Mesothelial cell of epicardium (in vitro differentiated cells): ENCODE data around the gene GLT6D1. TPM values are rescaled to one million over a fixed set of nuclear protein-coding genes. Genes with fewer than 3 reads are reported as not detected.

ENCODE experiments used
- DNase-seq, 2 experiments: peaks; one replicate each; pipeline ENCODE4 v3.0.0; 2021; ENCODE audit warnings: low spot score in 2 of 2; ENCODE audit not compliant: unreplicated experiment in 2 of 2
- H3K27ac Mint-ChIP-seq: 2 replicates; pipeline ENCODE4 v1.8.0; 2021; ENCODE audit warnings: mixed read lengths
- H3K27me3 Mint-ChIP-seq: 2 replicates; pipeline ENCODE4 v1.8.0; 2021; ENCODE audit warnings: low read depth, mixed read lengths
- H3K36me3 Mint-ChIP-seq: 2 replicates; pipeline ENCODE4 v1.8.0; 2021; ENCODE audit warnings: mixed read lengths
- H3K4me1 Mint-ChIP-seq: 2 replicates; pipeline ENCODE4 v1.8.0; 2021; ENCODE audit warnings: mixed read lengths
- H3K4me3 Mint-ChIP-seq: 2 replicates; pipeline ENCODE4 v1.8.0; 2021; ENCODE audit warnings: mild to moderate bottlenecking, moderate library complexity, mixed read lengths
- H3K9me3 Mint-ChIP-seq: 2 replicates; pipeline ENCODE4 v1.8.0; 2021; ENCODE audit warnings: mixed read lengths
- total RNA-seq: library from RNA; stranded (reverse); gene quantifications from 3 replicates; pipeline ENCODE4 v1.2.1, GENCODE V29; 2021
- TF ChIP-seq, protein P1 (sequence below): fragments of 200-600 bp; sonication (generic); IDR thresholded peaks from one replicate; pipeline ENCODE4 v1.5.0; 2021; ENCODE audit warnings: antibody characterized with exemption; ENCODE audit not compliant: unreplicated experiment

Gene GLT6D1
- total RNA-seq, 1 donor from 2014 or later = not detected

DNA sequence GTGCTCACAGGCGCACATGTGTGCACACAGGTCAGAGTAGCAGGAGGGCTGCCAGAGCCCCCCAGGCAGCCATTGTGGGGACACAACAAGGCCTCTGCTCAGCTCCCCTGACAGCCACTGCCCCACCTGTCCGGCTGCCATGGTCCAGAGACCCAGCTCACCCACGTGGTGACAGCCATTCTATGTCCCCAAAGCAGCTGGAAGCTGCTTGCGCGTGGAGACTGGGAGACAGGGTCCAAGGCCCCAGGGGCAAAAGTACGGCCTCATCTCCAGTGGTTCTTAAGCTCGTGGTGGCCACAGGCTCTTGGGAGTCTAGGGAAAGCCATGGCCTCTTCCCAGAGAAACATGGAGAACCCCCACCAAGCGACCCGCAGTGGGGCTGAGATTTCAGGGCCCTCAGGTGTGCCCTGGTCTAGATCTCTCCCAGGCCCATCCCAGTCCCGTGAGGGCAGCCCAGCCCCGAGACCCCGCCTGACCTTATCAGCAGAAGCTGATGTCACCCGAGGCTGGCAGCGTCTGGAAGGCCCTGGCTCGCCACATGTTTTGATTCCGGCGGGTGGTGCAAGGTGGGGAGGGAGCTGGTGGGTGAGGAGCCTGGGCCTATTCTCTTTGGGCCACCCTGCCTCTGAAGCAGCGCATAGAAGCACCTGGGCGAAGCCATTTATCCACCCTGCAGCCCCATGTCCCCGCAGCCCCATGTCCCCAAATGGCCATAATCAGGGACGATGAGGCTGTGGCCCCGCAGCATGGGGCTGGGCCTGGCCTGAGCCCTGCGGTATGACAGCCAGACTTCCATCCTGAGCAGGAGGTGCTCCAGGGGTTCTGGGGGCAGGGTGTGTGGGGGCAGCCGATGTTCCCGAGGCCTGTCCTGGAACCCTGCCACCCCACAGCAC is 31.7 kb downstream of the GLT6D1 start:
- Mint-ChIP-seq H3K4me1 (no peaks in the 10 kb centered on the region), H3K27me3 (peaks cover 1% of the 10 kb centered on the region), H3K36me3 (no peaks in the 10 kb centered on the region), H3K27ac (no peak overlapping the region), H3K9me3 (no peaks in the 10 kb centered on the region), H3K4me3 (no peak overlapping the region)
- TF ChIP-seq, protein P1, sequence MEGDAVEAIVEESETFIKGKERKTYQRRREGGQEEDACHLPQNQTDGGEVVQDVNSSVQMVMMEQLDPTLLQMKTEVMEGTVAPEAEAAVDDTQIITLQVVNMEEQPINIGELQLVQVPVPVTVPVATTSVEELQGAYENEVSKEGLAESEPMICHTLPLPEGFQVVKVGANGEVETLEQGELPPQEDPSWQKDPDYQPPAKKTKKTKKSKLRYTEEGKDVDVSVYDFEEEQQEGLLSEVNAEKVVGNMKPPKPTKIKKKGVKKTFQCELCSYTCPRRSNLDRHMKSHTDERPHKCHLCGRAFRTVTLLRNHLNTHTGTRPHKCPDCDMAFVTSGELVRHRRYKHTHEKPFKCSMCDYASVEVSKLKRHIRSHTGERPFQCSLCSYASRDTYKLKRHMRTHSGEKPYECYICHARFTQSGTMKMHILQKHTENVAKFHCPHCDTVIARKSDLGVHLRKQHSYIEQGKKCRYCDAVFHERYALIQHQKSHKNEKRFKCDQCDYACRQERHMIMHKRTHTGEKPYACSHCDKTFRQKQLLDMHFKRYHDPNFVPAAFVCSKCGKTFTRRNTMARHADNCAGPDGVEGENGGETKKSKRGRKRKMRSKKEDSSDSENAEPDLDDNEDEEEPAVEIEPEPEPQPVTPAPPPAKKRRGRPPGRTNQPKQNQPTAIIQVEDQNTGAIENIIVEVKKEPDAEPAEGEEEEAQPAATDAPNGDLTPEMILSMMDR = no peak
- DNase-seq = peak; percentile 15 to 36

DNA sequence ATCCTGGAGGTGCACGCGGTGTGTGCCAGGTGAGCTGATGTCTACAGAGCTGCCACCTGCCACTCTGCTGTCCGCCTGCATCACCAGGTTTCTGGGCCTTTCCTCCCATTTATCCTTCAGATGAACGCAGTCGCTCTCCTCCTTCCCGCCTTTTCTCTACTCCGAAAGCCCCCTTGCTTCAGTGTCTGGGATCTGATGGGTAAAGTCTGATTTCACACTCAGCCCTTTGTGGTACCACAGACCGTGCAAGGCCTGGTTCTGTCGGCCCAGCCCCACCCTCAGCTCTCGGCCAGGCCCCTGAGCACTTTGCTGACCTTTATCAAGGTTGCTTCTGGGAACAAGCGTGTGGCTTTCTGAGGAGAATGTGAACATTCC is 32.5 kb downstream of the GLT6D1 start:
- no peak for DNase-seq
- Mint-ChIP-seq H3K4me1 (no peaks in the 10 kb centered on the region), H3K9me3 (no peaks in the 10 kb centered on the region), H3K36me3 (no peaks in the 10 kb centered on the region), H3K27me3 (peaks cover 1% of the 10 kb centered on the region), H3K27ac (peak overlapping the region; percentile 37), H3K4me3 (no peak overlapping the region)
- TF ChIP-seq, protein P1 = no peak

DNA sequence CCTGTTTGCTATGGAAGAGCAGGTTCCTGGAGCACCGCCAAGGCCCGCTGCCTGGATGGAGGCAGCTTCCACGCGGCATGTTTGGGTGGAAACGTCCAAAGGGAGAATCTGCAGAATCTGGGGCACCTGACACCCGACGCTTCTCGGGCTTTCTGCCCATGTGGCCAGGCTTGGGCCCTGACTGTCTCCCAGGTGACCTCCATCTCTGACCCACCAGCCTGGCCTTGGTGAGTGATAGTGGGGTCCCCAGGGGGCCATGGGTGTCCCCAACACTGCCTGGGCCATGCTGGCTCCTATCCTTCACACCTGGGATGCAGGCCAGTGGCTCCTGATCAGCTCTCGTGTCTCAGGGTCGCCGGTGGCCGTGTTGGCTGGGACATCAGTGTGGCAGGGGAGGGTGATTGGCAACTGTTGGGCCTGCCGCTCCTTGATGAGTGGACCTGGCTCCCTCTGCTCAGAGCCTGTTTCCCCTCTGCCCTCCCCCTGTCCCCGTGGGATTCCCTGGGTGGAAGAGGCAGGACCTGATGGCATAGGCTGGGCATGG is 34.0 kb downstream of the GLT6D1 start:
- TF ChIP-seq, protein P1 = no peak
- H3K27ac Mint-ChIP-seq = no peak overlapping the region
- no peaks in the 10 kb centered on the region for H3K36me3 Mint-ChIP-seq
- H3K4me1 Mint-ChIP-seq = no peaks in the 10 kb centered on the region
- H3K9me3 Mint-ChIP-seq = no peaks in the 10 kb centered on the region
- peaks cover 9% of the 10 kb centered on the region for H3K27me3 Mint-ChIP-seq
- DNase-seq = peak; percentile 24 to 34
- H3K4me3 Mint-ChIP-seq = no peak overlapping the region

DNA sequence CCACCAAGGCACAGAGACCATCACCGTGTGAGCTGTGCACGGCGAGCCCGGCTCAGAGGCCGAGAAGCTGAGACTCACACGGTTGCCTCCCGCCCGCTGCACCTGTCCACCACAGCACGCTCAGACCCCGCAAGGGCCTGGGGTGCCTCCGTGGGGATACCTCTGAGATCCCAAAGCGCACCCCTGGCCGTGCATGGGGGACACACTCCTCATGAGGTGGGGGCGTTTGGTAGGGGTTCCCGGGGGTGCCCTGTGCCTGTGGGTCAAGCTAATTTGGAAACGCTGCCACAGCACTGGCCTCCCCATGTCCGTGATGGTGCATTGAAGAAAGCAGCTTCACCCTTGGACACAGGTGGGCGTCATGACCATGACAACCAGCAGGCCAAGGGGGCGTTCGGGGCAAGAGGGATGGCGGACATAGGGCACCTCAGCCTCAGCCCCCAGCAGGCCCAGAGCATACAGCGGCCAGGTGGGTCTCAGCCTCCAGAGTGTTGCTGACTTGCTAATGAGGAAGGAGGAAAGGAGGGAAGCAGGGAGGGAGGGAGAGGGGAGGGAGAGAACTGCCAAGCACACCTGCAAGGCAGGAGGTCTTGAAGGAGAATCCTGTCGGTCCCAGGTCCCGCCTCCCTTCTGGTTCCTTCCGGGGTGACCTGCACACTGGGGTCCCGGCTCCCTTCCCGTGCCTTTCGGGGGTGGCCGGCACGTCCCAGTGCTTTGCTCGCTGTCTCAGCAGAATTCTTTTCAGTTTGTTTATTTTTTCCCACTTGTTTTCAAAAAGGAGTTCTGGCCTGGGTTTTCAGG is 34.7 kb downstream of the GLT6D1 start:
- no peaks in the 10 kb centered on the region for H3K36me3 Mint-ChIP-seq
- H3K9me3 Mint-ChIP-seq = no peaks in the 10 kb centered on the region
- peaks cover 11% of the 10 kb centered on the region for H3K27me3 Mint-ChIP-seq
- H3K4me3 Mint-ChIP-seq = no peak overlapping the region
- peak; percentile 20 to 38 for DNase-seq
- H3K4me1 Mint-ChIP-seq = no peaks in the 10 kb centered on the region
- H3K27ac Mint-ChIP-seq = no peak overlapping the region
- TF ChIP-seq, protein P1 = no peak

DNA sequence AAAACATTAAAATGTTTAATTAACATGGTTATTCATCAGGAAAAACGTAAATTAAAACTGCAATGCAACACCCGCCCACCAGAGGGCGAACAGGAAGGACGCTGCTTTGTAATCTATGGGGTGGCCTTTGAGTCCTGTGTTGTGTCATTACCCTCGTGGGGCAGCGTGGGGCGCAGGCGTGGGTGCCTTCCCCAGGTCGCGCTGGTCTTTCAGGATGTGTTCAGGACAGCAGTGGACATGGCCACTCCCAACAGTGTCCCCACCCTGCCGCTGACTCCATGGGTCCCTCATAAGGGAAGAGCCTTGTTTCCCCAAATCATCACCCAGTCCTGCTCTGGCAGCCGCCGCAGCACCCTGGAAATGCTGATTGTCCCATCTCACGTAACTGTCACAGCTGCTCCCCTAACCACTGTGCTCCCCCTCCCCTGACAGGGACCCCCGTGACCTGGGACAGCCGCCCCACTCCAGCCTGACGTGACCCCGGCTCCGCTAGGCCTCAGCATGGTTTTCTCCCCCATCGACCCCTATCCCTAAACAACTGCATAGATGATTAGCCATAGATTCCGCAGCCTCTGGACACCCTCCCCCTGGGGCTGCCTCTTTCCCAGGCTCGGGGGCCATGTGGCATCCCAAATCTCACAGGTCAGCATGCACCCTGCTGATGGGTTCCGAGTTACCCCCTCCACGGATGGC is 36.4 kb downstream of the GLT6D1 start:
- Mint-ChIP-seq H3K27ac (no peak overlapping the region), H3K9me3 (no peaks in the 10 kb centered on the region), H3K27me3 (peaks cover 21% of the 10 kb centered on the region), H3K4me1 (no peaks in the 10 kb centered on the region), H3K36me3 (no peaks in the 10 kb centered on the region), H3K4me3 (no peak overlapping the region)
- peak; percentile 24 to 61 for DNase-seq
- TF ChIP-seq, protein P1 = peak; percentile 99
